ENCODE results near the gene CNOT8.
"Not testable (repeated sequence)": the region's sequence is repeated elsewhere in the genome, so short reads cannot be mapped to it uniquely, and the experiment has no call there.

The CNOT8 gene

GRCh38 chr5:154818471-154819116 lies 39.8 kb upstream of the CNOT8 start:
- H3K4me3 ChIP-seq (ENCODE audit: low read length in 2 of 2), result no peak overlapping the region
- H3K9ac ChIP-seq (ENCODE audit: low read depth in 1 of 2, low read length in 2 of 2), result no peak overlapping the region
- no peaks in the 10 kb centered on the region for H3K27me3 ChIP-seq (ENCODE audit: control insufficient read depth in 2 of 2, insufficient read depth in 2 of 2, low read length in 2 of 2)
- H3K4me1 ChIP-seq (ENCODE audit: control insufficient read depth in 2 of 2, insufficient read depth in 2 of 2, low read length in 2 of 2), result no peaks in the 10 kb centered on the region
- H3K27ac ChIP-seq (ENCODE audit: low read depth in 2 of 2, low read length in 2 of 2), result no peak overlapping the region
- H3K36me3 ChIP-seq (ENCODE audit: control insufficient read depth in 2 of 2, insufficient read depth in 2 of 2, low read length in 2 of 2), result peaks cover 33 to 60% of the 10 kb centered on the region in 2 donors
- H3K9me3 ChIP-seq (ENCODE audit: control insufficient read depth in 2 of 2, low read length in 2 of 2), result no peaks in the 10 kb centered on the region

- Histone ChIP-seq H3K4me1 (ENCODE audit: control insufficient read depth in 2 of 2, insufficient read depth in 2 of 2, low read length in 2 of 2) (no peaks in the 10 kb centered on the region), H3K4me3 (ENCODE audit: low read length in 2 of 2) (no peak overlapping the region), H3K9ac (ENCODE audit: low read depth in 1 of 2, low read length in 2 of 2) (no peak overlapping the region), H3K27ac (ENCODE audit: low read depth in 2 of 2, low read length in 2 of 2) (no peak overlapping the region), H3K36me3 (ENCODE audit: control insufficient read depth in 2 of 2, insufficient read depth in 2 of 2, low read length in 2 of 2) (peaks cover 29 to 60% of the 10 kb centered on the region in 2 donors), H3K27me3 (ENCODE audit: control insufficient read depth in 2 of 2, insufficient read depth in 2 of 2, low read length in 2 of 2) (no peaks in the 10 kb centered on the region), H3K9me3 (ENCODE audit: control insufficient read depth in 2 of 2, low read length in 2 of 2) (no peaks in the 10 kb centered on the region)
Measured at GRCh38 chr5:154819546-154819945, 38.9 kb upstream of the CNOT8 start.

- Histone ChIP-seq H3K4me3 (ENCODE audit: low read length in 2 of 2) (no peak overlapping the region), H3K4me1 (ENCODE audit: control insufficient read depth in 2 of 2, insufficient read depth in 2 of 2, low read length in 2 of 2) (no peaks in the 10 kb centered on the region), H3K27me3 (ENCODE audit: control insufficient read depth in 2 of 2, insufficient read depth in 2 of 2, low read length in 2 of 2) (no peaks in the 10 kb centered on the region), H3K27ac (ENCODE audit: low read depth in 2 of 2, low read length in 2 of 2) (no peak overlapping the region), H3K36me3 (ENCODE audit: control insufficient read depth in 2 of 2, insufficient read depth in 2 of 2, low read length in 2 of 2) (peaks cover 23 to 52% of the 10 kb centered on the region in 2 donors), H3K9me3 (ENCODE audit: control insufficient read depth in 2 of 2, low read length in 2 of 2) (no peaks in the 10 kb centered on the region), H3K9ac (ENCODE audit: low read depth in 1 of 2, low read length in 2 of 2) (no peak overlapping the region)
Measured at GRCh38 chr5:154820383-154820782, 38.0 kb upstream of the CNOT8 start.

GRCh38 chr5:154822896-154823295 lies 35.5 kb upstream of the CNOT8 start:
- H3K36me3 ChIP-seq (ENCODE audit: control insufficient read depth in 2 of 2, insufficient read depth in 2 of 2, low read length in 2 of 2), result peaks cover 6 to 31% of the 10 kb centered on the region in 2 donors
- not testable (repeated sequence) for H3K9ac ChIP-seq (ENCODE audit: low read depth in 1 of 2, low read length in 2 of 2); H3K4me3 ChIP-seq (ENCODE audit: low read length in 2 of 2); H3K27me3 ChIP-seq (ENCODE audit: control insufficient read depth in 2 of 2, insufficient read depth in 2 of 2, low read length in 2 of 2); H3K27ac ChIP-seq (ENCODE audit: low read depth in 2 of 2, low read length in 2 of 2); H3K4me1 ChIP-seq (ENCODE audit: control insufficient read depth in 2 of 2, insufficient read depth in 2 of 2, low read length in 2 of 2); H3K9me3 ChIP-seq (ENCODE audit: control insufficient read depth in 2 of 2, low read length in 2 of 2)

GRCh38 chr5:154823605-154824004 lies 34.8 kb upstream of the CNOT8 start:
- H3K36me3 ChIP-seq (ENCODE audit: control insufficient read depth in 2 of 2, insufficient read depth in 2 of 2, low read length in 2 of 2), result peaks cover 6 to 29% of the 10 kb centered on the region in 2 donors
- peaks cover 0 to 5% of the 10 kb centered on the region in 2 donors for H3K4me1 ChIP-seq (ENCODE audit: control insufficient read depth in 2 of 2, insufficient read depth in 2 of 2, low read length in 2 of 2)
- no peak overlapping the region for H3K9ac ChIP-seq (ENCODE audit: low read depth in 1 of 2, low read length in 2 of 2)
- H3K27ac ChIP-seq (ENCODE audit: low read depth in 2 of 2, low read length in 2 of 2), result no peak overlapping the region
- no peaks in the 10 kb centered on the region for H3K27me3 ChIP-seq (ENCODE audit: control insufficient read depth in 2 of 2, insufficient read depth in 2 of 2, low read length in 2 of 2)
- no peaks in the 10 kb centered on the region for H3K9me3 ChIP-seq (ENCODE audit: control insufficient read depth in 2 of 2, low read length in 2 of 2)
- no peak overlapping the region for H3K4me3 ChIP-seq (ENCODE audit: low read length in 2 of 2)

- peaks cover 6 to 27% of the 10 kb centered on the region in 2 donors for H3K36me3 ChIP-seq (ENCODE audit: control insufficient read depth in 2 of 2, insufficient read depth in 2 of 2, low read length in 2 of 2)
Measured at GRCh38 chr5:154824070-154824469, 34.4 kb upstream of the CNOT8 start.

GRCh38 chr5:154829181-154829588 lies 29.2 kb upstream of the CNOT8 start:
- Histone ChIP-seq H3K27ac (ENCODE audit: low read depth in 2 of 2, low read length in 2 of 2) (peak overlapping the region; percentile 84 to 88), H3K4me3 (ENCODE audit: low read length in 2 of 2) (no peak overlapping the region), H3K36me3 (ENCODE audit: control insufficient read depth in 2 of 2, insufficient read depth in 2 of 2, low read length in 2 of 2) (peaks cover 4 to 10% of the 10 kb centered on the region in 2 donors)

More at GRCh38 chr5:154824070-154824469, 34.4 kb upstream of the CNOT8 start:
- H3K4me3 ChIP-seq (ENCODE audit: low read length in 2 of 2), result no peak overlapping the region
- H3K9ac ChIP-seq (ENCODE audit: low read depth in 1 of 2, low read length in 2 of 2), result no peak overlapping the region
- no peaks in the 10 kb centered on the region for H3K9me3 ChIP-seq (ENCODE audit: control insufficient read depth in 2 of 2, low read length in 2 of 2)
- H3K4me1 ChIP-seq (ENCODE audit: control insufficient read depth in 2 of 2, insufficient read depth in 2 of 2, low read length in 2 of 2), result peaks cover 2 to 6% of the 10 kb centered on the region in 2 donors
- H3K27ac ChIP-seq (ENCODE audit: low read depth in 2 of 2, low read length in 2 of 2), result no peak overlapping the region
- H3K27me3 ChIP-seq (ENCODE audit: control insufficient read depth in 2 of 2, insufficient read depth in 2 of 2, low read length in 2 of 2), result no peaks in the 10 kb centered on the region

GRCh38 chr5:154829589-154830218 lies 28.7 kb upstream of the CNOT8 start:
- H3K9ac ChIP-seq (ENCODE audit: low read depth in 1 of 2, low read length in 2 of 2), result peak overlapping the region; percentile 24 to 30
- peak overlapping the region; percentile 5 to 50 for H3K4me3 ChIP-seq (ENCODE audit: low read length in 2 of 2)
- peaks cover 4 to 7% of the 10 kb centered on the region in 2 donors for H3K36me3 ChIP-seq (ENCODE audit: control insufficient read depth in 2 of 2, insufficient read depth in 2 of 2, low read length in 2 of 2)
- H3K9me3 ChIP-seq (ENCODE audit: control insufficient read depth in 2 of 2, low read length in 2 of 2), result no peaks in the 10 kb centered on the region
- peaks cover 13 to 26% of the 10 kb centered on the region in 2 donors for H3K4me1 ChIP-seq (ENCODE audit: control insufficient read depth in 2 of 2, insufficient read depth in 2 of 2, low read length in 2 of 2)
- no peaks in the 10 kb centered on the region for H3K27me3 ChIP-seq (ENCODE audit: control insufficient read depth in 2 of 2, insufficient read depth in 2 of 2, low read length in 2 of 2)
- peak overlapping the region; percentile 84 to 88 for H3K27ac ChIP-seq (ENCODE audit: low read depth in 2 of 2, low read length in 2 of 2)

More at GRCh38 chr5:154829181-154829588, 29.2 kb upstream of the CNOT8 start:
- Histone ChIP-seq H3K9ac (ENCODE audit: low read depth in 1 of 2, low read length in 2 of 2) (peak overlapping the region; percentile 9 to 32), H3K9me3 (ENCODE audit: control insufficient read depth in 2 of 2, low read length in 2 of 2) (no peaks in the 10 kb centered on the region), H3K27me3 (ENCODE audit: control insufficient read depth in 2 of 2, insufficient read depth in 2 of 2, low read length in 2 of 2) (no peaks in the 10 kb centered on the region), H3K4me1 (ENCODE audit: control insufficient read depth in 2 of 2, insufficient read depth in 2 of 2, low read length in 2 of 2) (peaks cover 10 to 22% of the 10 kb centered on the region in 2 donors)

GRCh38 chr5:154830219-154830595 lies 28.2 kb upstream of the CNOT8 start:
- Histone ChIP-seq H3K4me3 (ENCODE audit: low read length in 2 of 2) (peak overlapping the region; percentile 5 to 50), H3K27me3 (ENCODE audit: control insufficient read depth in 2 of 2, insufficient read depth in 2 of 2, low read length in 2 of 2) (no peaks in the 10 kb centered on the region), H3K27ac (ENCODE audit: low read depth in 2 of 2, low read length in 2 of 2) (peak overlapping the region; percentile 84 to 88), H3K36me3 (ENCODE audit: control insufficient read depth in 2 of 2, insufficient read depth in 2 of 2, low read length in 2 of 2) (peaks cover 4 to 7% of the 10 kb centered on the region in 2 donors), H3K9ac (ENCODE audit: low read depth in 1 of 2, low read length in 2 of 2) (peak overlapping the region; percentile 24 to 30), H3K4me1 (ENCODE audit: control insufficient read depth in 2 of 2, insufficient read depth in 2 of 2, low read length in 2 of 2) (peaks cover 16 to 30% of the 10 kb centered on the region in 2 donors), H3K9me3 (ENCODE audit: control insufficient read depth in 2 of 2, low read length in 2 of 2) (no peaks in the 10 kb centered on the region)

GRCh38 chr5:154830596-154830995 lies 27.8 kb upstream of the CNOT8 start:
- Histone ChIP-seq H3K27me3 (ENCODE audit: control insufficient read depth in 2 of 2, insufficient read depth in 2 of 2, low read length in 2 of 2) (no peaks in the 10 kb centered on the region), H3K9me3 (ENCODE audit: control insufficient read depth in 2 of 2, low read length in 2 of 2) (no peaks in the 10 kb centered on the region), H3K36me3 (ENCODE audit: control insufficient read depth in 2 of 2, insufficient read depth in 2 of 2, low read length in 2 of 2) (peaks cover 4 to 7% of the 10 kb centered on the region in 2 donors), H3K27ac (ENCODE audit: low read depth in 2 of 2, low read length in 2 of 2) (peak overlapping the region; percentile 84 to 88), H3K4me1 (ENCODE audit: control insufficient read depth in 2 of 2, insufficient read depth in 2 of 2, low read length in 2 of 2) (peaks cover 16 to 32% of the 10 kb centered on the region in 2 donors), H3K9ac (ENCODE audit: low read depth in 1 of 2, low read length in 2 of 2) (peak overlapping the region in 1 of 2 donors; percentile 30), H3K4me3 (ENCODE audit: low read length in 2 of 2) (peak overlapping the region in 1 of 2 donors; percentile 50)

Measured in mucosa of rectum (tissue), 2 donors.